ENCODE results near the gene MAN2A1. TPM values are rescaled to one million over a fixed set of nuclear protein-coding genes. Genes with fewer than 3 reads are reported as not detected.

The MAN2A1 gene
- total RNA-seq, 1 donor from 2014 or later = 83.6 TPM

DNA sequence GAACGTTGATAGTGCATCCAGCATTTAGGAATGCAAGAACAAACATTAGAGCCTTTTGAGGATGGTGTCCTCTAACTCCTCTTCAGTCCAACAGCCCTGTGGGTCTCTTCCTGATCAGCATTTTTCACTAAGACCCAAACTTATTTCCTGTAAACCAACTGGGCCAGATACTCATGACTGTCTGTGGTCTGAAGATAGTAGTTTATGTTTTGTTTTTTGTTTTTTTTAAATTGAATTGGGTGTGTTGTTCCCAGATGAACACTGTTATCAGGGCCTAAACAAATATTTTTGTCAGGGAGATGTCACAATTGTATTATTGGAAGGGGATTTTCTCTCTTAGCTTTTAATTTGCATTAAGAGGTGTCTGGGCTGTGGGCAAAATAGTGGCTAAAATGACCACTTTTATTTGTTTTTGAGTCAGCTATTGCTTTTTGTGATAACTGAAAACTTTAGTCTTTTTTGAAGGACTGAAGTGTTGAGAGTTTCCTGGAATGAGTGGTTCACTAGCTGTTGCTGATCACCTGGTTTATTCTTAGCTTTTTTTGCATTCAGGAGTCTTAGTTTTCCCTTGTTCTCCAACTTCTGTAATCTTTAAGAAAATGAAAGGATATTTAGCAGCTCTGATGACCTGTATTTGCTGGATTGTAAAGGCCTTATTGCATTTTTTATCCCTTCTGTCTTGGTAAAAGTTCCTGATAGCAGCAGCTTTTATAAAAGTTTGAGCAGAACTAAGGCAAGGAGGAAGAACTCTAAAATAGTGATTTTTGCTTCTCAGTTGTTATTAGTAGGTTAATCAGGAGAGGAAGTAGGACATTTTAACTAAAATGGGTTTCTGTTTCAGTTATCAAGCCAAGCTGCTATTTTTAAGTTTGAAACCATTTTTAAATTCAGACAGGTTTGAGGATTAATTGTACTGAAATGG, 5.5 kb downstream of the MAN2A1 start:
- peaks cover 6% of the 10 kb centered on the region for H3K27me3 Mint-ChIP-seq (ENCODE audit: unreplicated experiment)
- no peaks in the 10 kb centered on the region for H3K36me3 Mint-ChIP-seq (ENCODE audit: low read depth, unreplicated experiment)
- no peak overlapping the region for H3K4me3 Mint-ChIP-seq (ENCODE audit: unreplicated experiment)

GRCh38 chr5:109697339-109697738, 7.6 kb downstream of the MAN2A1 start:
- Mint-ChIP-seq H3K27me3 (ENCODE audit: unreplicated experiment) (no peaks in the 10 kb centered on the region), H3K27ac (ENCODE audit: unreplicated experiment) (no peak overlapping the region), H3K36me3 (ENCODE audit: low read depth, unreplicated experiment) (no peaks in the 10 kb centered on the region), H3K4me1 (ENCODE audit: unreplicated experiment) (peaks cover 75% of the 10 kb centered on the region), H3K9me3 (ENCODE audit: unreplicated experiment) (no peaks in the 10 kb centered on the region), H3K4me3 (ENCODE audit: unreplicated experiment) (no peak overlapping the region)
- DNase-seq (ENCODE audit: low spot score) = no peak
- TF ChIP-seq, protein P1, sequence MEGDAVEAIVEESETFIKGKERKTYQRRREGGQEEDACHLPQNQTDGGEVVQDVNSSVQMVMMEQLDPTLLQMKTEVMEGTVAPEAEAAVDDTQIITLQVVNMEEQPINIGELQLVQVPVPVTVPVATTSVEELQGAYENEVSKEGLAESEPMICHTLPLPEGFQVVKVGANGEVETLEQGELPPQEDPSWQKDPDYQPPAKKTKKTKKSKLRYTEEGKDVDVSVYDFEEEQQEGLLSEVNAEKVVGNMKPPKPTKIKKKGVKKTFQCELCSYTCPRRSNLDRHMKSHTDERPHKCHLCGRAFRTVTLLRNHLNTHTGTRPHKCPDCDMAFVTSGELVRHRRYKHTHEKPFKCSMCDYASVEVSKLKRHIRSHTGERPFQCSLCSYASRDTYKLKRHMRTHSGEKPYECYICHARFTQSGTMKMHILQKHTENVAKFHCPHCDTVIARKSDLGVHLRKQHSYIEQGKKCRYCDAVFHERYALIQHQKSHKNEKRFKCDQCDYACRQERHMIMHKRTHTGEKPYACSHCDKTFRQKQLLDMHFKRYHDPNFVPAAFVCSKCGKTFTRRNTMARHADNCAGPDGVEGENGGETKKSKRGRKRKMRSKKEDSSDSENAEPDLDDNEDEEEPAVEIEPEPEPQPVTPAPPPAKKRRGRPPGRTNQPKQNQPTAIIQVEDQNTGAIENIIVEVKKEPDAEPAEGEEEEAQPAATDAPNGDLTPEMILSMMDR (IDR thresholded peaks at IDR 0.05; ENCODE audit: unreplicated experiment) = no peak

More for the DNA sequence above, 5.5 kb downstream of the MAN2A1 start:
- DNase-seq (ENCODE audit: low spot score) = no peak
- H3K4me1 Mint-ChIP-seq (ENCODE audit: unreplicated experiment) = peaks cover 73% of the 10 kb centered on the region
- H3K9me3 Mint-ChIP-seq (ENCODE audit: unreplicated experiment) = no peaks in the 10 kb centered on the region
- TF ChIP-seq, protein P1 (IDR thresholded peaks at IDR 0.05; ENCODE audit: unreplicated experiment) = no peak
- peak overlapping the region; percentile 80 for H3K27ac Mint-ChIP-seq (ENCODE audit: unreplicated experiment)

- Mint-ChIP-seq H3K4me3 (ENCODE audit: unreplicated experiment) (no peak overlapping the region), H3K27me3 (ENCODE audit: unreplicated experiment) (no peaks in the 10 kb centered on the region), H3K27ac (ENCODE audit: unreplicated experiment) (peak overlapping the region; percentile 85), H3K4me1 (ENCODE audit: unreplicated experiment) (peaks cover 48% of the 10 kb centered on the region), H3K36me3 (ENCODE audit: low read depth, unreplicated experiment) (no peaks in the 10 kb centered on the region), H3K9me3 (ENCODE audit: unreplicated experiment) (no peaks in the 10 kb centered on the region)
- no peak for DNase-seq (ENCODE audit: low spot score)
- TF ChIP-seq, protein P1 (IDR thresholded peaks at IDR 0.05; ENCODE audit: unreplicated experiment) = no peak
Observed at GRCh38 chr5:109700516-109701153, 10.9 kb downstream of the MAN2A1 start.

DNA sequence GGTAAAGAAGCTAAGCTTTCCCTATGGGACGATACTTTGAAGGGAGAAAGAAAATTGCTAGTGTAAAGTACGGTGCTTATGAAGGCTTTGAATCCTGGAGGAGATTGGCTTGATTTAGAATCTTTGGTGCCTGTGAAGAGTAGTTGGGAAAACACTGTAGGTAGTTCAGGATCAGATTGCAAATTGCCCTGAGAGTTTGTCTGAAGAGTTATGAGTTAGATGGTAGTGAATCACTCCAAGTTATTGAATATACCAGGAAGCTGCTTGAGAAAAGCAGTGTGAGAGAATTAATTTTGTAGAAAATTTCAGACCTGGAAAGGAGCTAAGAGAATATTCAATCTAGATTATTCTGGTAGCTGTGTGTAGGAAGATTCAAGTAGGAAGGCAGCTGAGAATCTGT, 11.5 kb downstream of the MAN2A1 start:
- DNase-seq (ENCODE audit: low spot score) = no peak
- no peak overlapping the region for H3K27ac Mint-ChIP-seq (ENCODE audit: unreplicated experiment)
- H3K9me3 Mint-ChIP-seq (ENCODE audit: unreplicated experiment) = no peaks in the 10 kb centered on the region
- no peak overlapping the region for H3K4me3 Mint-ChIP-seq (ENCODE audit: unreplicated experiment)
- H3K4me1 Mint-ChIP-seq (ENCODE audit: unreplicated experiment) = peaks cover 45% of the 10 kb centered on the region
- TF ChIP-seq, protein P1 (IDR thresholded peaks at IDR 0.05; ENCODE audit: unreplicated experiment) = no peak
- H3K27me3 Mint-ChIP-seq (ENCODE audit: unreplicated experiment) = no peaks in the 10 kb centered on the region
- H3K36me3 Mint-ChIP-seq (ENCODE audit: low read depth, unreplicated experiment) = no peaks in the 10 kb centered on the region

- Mint-ChIP-seq H3K27ac (ENCODE audit: unreplicated experiment) (no peak overlapping the region), H3K4me3 (ENCODE audit: unreplicated experiment) (no peak overlapping the region), H3K36me3 (ENCODE audit: low read depth, unreplicated experiment) (no peaks in the 10 kb centered on the region), H3K9me3 (ENCODE audit: unreplicated experiment) (no peaks in the 10 kb centered on the region), H3K27me3 (ENCODE audit: unreplicated experiment) (no peaks in the 10 kb centered on the region), H3K4me1 (ENCODE audit: unreplicated experiment) (peaks cover 40% of the 10 kb centered on the region)
- TF ChIP-seq, protein P1 (IDR thresholded peaks at IDR 0.05; ENCODE audit: unreplicated experiment) = no peak
- no peak for DNase-seq (ENCODE audit: low spot score)
Observed at GRCh38 chr5:109701792-109702191, 12.1 kb downstream of the MAN2A1 start.
